ENCODE measurements around the gene MTERF4.

The MTERF4 gene

GRCh38 chr2:241062389-241063092, 39.5 kb downstream of the MTERF4 start:
- no peak for TF ChIP-seq CTCF (conservative IDR thresholded peaks at IDR 0.05; ENCODE audit: control insufficient read depth, insufficient read depth, low read depth, low read length)
- no peak for DNase-seq (ENCODE audit: low read depth)
- no peak overlapping the region for H3K4me3 ChIP-seq (ENCODE audit: control insufficient read depth, low read depth, low read length)

DNA sequence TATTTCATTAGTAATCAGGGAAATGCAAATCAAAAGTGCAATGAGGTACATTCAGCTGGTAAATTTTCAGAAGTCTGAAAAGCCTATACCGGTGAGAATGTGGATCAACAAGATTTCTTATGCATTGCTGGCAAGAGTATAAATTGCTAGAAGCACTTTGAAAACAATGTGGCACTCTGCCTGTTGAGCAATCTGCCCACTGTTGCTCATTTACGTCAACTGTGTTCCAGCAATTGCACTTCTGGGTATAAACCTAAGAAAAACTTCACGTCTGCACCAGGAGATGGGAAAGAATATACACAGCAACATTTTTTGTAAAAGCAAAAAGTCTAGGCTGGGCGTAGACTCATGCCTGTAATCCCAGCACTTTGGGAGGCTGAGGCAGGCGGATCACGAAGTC, 40.8 kb downstream of the MTERF4 start:
- H3K4me3 ChIP-seq (ENCODE audit: control insufficient read depth, low read depth, low read length): no peak overlapping the region
- no peak for TF ChIP-seq CTCF (conservative IDR thresholded peaks at IDR 0.05; ENCODE audit: control insufficient read depth, insufficient read depth, low read depth, low read length)
- peak; percentile 63 for DNase-seq (ENCODE audit: low read depth)

DNA sequence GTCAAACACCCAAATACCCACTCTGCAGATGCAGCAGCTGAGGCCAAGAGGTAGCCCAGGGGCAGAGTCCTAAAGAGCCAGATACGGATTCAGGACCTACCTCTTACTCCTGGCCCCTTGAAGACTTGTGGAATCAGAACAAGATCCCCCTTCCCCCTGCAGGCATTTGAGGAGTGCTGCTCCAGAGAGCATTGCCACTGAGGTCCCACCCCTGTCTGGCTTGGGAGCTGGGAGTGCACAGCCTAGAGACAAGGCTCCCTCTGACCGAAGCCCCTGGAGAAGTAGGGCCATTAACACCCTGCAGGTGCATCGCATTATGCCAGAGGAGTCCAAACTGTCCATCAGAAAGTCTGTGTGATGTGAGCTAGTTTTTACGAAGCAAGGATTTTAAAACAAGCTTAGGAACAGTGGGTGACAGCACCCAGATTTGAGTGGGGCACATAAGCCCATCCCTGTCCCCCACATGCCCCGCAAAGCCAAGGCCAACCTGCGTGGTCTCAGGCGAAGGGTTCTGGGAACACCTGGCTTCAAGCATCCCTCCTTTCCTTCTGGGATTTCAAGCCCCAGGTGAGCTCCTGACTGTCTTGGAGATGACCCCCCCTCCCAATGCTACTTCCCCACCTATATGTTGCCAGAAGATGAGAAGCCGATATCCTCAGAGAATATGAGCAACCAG, 48.4 kb downstream of the MTERF4 start:
- no peak for DNase-seq (ENCODE audit: low read depth)
- no peak overlapping the region for H3K4me3 ChIP-seq (ENCODE audit: control insufficient read depth, low read depth, low read length)

DNA sequence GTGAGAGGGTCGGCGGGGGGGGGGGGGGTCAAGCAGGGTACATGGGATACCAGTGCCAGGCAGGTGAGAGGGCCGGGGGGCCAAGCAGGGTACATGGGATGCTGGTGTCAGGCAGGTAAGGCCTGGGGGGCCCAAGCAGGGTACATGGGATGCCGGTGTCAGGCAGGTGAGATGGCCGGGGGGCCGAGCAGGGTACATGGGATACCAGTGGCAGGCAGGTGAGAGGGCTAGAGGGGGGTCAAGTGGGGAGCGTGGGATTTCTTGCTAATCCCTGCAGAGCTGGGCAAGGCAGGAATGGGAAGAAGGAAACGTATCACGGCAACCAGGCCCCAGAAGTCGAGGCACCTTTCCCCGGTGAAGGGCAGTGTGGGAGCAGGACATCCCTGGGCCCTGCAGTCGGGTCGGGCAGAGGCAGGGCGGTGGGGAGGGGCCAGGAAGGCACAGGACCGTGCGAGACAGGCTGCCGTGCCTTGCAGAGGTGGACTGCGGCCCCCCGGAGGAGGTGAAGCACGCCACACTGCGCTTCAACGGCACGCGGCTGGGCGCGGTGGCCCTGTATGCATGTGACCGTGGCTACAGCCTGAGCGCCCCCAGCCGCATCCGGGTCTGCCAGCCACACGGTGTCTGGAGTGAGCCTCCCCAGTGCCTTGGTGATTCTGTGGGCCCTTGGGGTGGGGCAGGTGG, 49.3 kb downstream of the MTERF4 start:
- no peak for TF ChIP-seq CTCF (conservative IDR thresholded peaks at IDR 0.05; ENCODE audit: control insufficient read depth, insufficient read depth, low read depth, low read length)
- DNase-seq (ENCODE audit: low read depth): no peak
- H3K4me3 ChIP-seq (ENCODE audit: control insufficient read depth, low read depth, low read length): no peak overlapping the region

More for the DNA sequence above, 48.4 kb downstream of the MTERF4 start:
- no peak for TF ChIP-seq CTCF (conservative IDR thresholded peaks at IDR 0.05; ENCODE audit: control insufficient read depth, insufficient read depth, low read depth, low read length)

DNA sequence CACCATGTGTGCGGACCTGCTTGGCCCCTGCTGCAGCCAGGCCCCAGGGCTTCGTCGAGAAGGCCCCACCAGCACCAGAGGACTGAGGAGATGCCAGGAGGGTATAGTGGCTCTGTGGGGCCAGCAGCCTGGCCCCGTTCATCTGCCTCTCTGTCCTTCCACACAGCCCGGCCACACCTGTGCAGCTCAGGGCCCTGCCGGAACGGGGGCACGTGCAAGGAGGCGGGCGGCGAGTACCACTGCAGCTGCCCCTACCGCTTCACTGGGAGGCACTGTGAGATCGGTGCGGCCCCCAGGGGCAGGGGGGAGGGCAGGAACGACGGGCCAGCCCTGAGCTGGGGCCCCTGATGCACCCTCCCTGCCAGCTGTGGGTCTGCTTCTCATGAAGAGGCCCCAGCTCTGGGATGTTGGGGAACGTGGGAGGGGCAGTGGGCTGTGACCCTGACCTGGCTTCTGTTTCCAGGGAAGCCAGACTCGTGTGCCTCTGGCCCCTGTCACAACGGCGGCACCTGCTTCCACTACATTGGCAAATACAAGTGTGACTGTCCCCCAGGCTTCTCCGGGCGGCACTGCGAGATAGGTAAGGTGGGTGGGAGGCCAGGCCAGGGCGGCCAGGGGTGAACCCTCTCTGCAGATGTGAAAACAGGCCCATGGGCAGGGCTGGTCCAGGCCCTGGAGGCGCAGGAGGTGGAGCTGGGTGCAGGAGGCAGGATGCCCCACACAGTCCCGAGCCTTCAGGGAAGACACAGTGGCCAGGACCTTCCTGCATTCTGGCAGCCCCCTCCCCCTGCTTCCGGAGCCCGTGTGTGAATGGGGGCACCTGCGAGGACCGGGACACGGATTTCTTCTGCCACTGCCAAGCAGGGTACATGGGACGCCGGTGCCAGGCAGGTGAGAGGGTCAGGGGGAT, 50.3 kb downstream of the MTERF4 start:
- TF ChIP-seq CTCF (conservative IDR thresholded peaks at IDR 0.05; ENCODE audit: control insufficient read depth, insufficient read depth, low read depth, low read length): no peak
- DNase-seq (ENCODE audit: low read depth): no peak
- no peak overlapping the region for H3K4me3 ChIP-seq (ENCODE audit: control insufficient read depth, low read depth, low read length)

Measured in fibroblast of mammary gland (primary cell).